HG02763 (cell line): ENCODE data around the gene GFOD1.
"Not testable (repeated sequence)": the region's sequence is repeated elsewhere in the genome, so short reads cannot be mapped to it uniquely, and the experiment has no call there.

Source experiments
- ATAC-seq: cut with Tn5 transposase; IDR thresholded peaks from one replicate; pipeline ENCODE4 v1.9.1; 2021; ENCODE audit warnings: mild to moderate bottlenecking, moderate library complexity; ENCODE audit not compliant: unreplicated experiment

GFOD1 gene

DNA sequence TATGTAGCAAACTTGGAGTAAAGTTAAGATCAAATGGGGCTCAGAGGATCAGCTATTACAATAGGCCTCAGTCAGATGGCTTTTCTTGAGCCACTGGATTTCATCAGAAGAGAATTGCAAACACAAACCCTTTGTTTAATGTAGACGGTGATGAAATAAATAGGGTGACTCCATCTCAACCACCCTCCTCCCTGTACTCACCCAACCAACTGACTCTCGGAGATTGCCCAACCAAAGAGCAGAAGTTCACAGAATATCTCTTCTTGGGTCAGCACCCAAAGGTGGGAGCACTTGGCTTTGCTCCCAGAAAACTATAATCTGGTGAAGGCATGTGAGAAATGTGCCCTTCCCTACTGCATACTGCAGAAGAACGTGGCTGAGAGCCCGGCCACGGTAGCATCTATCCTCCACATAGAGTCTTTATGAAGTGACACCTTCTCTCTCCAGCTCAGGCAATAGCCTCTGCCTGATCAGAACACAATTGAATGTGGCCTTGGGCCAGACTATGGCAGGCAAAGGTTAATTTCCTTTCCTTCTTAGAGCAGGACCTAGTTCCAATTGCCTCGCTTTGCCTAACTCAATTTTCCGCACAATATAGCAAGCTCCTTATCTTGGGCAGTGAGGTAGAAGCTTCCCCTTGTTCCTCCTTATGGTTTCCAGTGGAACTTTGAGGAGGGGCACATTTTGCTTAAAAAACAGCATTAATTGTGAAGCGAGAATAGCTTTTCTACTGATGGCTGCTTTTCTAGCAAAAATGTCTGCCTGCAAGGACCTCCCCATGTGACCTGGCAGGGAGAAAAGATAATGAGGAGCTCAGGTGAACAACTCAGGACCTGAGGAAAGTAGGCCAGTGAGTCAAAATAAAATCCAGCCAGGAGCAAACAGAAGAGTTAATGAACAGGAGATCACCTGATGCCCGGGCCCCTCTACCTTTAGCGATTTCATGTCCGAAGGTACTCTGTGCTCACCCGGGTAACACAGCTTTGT is 79.4 kb downstream of the GFOD1 start:
- ATAC-seq, result no peak

DNA sequence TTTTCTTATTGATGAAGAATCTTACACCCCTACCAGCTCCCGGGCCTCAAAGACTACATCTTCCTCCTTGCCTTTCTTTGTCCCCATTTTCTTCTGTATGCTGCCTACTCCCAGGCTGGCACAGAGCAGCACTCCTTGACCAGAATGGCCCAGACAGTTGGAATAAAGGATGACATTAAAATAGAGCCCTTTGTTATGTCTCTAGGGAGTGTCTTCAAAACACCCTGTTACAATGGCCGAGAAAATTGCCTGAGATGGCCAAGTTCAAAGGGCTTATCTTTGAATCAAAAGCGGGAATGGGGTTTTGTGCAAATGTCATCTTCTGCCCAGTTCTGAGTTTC is 80.1 kb downstream of the GFOD1 start:
- ATAC-seq, result no peak

DNA sequence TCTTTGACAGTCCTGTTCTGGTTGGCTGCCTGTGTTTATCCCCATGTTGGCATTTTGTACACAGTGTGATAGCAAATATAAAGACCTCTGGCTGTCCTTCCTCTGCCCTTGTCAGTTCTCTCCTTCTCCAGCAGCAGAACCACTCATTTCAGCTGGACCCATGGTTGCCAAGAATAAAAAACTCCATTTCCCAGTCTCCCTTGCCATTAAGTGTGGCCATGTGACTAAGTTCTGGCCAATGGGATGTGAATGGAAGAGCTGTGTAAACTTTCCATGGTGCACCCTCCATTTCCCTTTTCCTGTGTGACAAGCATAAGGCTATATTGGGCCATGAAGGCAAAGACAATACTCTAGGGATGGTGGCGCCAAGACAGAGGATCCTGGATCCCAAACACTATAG is 80.6 kb downstream of the GFOD1 start:
- ATAC-seq, result no peak

DNA sequence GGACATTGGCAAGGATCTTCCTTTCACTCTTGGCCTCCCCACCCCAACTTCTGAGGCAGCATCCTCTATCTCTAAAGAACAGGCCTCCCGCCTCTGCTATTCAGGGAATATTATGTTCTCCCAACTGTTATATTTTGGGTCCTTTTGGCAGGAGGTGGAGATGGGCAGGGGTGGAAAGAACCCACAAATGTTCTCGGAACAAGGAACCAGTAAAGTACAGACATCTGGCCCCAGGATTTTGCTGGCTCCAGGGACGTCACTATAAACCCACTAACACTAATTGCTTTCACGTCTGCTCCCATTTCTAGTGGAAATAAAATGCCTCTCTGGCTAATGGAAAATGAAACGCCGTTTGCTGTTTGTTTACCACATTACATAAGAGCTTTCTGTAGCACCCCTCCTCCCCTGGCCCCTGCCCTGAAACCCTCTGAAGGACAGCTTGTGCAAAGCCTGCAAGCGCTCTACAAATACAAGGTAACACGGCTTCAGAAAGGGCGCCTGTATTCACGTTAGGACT is 81.4 kb downstream of the GFOD1 start:
- ATAC-seq, result no peak

DNA sequence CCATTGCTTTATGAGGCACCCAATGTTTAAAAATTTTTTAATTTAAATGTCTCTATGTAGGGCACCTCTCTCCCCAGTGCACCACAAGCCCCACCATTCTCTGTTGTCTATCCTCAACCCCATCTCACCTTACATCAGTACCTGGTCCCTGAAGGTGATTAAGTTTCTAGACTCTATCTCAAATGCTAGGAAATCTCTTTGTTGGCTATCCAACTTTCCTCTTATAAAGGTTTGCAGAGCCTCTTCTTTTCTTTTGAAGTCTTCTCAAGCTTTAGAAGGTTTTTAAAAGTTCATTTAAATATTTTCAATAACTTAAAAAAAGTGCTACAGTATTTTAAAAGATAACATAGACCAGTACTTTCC is 82.5 kb downstream of the GFOD1 start:
- no peak for ATAC-seq

DNA sequence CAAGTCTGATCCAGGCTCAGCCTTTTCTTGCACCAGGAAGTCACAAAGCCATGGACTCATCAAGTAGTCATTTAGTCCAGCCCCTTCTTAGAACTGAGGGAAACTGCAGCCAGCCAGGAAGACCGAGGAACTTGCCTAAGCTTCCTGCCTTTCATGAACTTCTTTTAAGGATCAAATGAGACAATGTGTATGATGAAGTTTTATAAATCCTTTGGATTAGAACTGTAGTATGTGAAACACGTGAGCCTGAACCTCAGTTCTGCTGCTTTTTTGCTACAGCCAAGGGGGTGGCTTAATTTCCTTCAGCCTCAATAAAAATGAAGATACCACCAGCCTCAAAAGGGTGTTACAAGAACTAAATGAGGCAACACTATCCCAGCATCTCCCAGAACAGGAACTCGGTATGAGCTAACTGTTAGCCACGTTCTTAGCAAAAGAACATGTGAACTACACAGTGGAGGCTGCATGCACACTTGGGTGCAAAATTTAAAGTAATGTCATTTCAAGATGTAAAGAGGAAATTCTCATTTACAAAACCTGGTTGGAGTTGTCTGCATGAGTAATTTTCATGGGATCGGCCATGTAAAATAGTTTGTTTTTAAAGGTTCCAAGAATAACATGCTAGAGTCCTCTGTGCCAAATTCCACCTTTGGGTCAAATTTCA is 83.0 kb downstream of the GFOD1 start:
- ATAC-seq, result no peak

GRCh38 chr6:13402711-13403110 is 84.7 kb downstream of the GFOD1 start:
- no peak for ATAC-seq

DNA sequence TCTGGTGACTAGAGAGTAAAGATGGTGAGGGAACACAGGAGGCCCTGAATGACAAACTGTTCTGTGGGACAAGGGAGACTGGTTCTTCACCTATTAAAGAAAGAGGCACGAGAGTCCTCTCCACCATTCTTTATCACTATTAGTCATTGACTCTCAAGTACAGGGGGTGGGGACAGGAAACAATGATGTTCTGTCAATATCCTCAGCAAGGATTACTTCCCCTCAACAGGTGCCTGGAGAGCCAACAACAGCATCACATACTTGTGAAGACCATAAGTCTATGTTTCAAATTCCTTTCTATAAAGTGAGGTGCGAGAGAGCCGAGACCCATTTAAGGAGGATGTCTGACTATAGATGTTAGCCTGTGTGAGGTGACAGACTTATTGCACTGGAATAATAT is 86.6 kb downstream of the GFOD1 start:
- ATAC-seq, result no peak

DNA sequence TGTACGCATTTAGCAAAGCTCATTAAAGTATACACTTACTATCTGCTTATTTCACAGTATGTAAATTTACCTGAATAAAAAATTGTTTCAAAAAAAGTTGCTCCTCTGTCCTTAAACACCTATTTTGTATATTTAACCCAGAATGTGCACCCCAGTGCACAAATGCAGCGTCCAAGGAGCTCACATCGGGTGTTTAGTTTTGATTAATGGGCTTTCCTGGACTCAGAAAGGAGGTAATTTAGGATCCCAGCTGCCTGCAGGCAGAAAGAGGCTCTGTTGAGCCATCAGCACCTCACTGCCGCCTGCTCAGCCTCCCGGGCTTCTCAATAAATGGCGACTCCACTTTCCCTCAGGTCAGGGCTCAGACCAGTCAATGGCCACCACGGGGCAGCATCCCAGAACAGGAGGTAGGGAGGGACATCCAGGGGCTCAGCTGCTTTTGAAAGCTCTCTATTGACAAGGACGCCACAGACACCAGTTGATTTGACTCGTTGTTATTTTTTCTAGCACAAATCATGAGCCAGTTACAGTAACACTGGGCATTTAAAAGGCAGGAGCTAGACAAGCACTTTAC is 88.9 kb downstream of the GFOD1 start:
- ATAC-seq, result no peak

GRCh38 chr6:13398069-13398381 is 89.4 kb downstream of the GFOD1 start:
- ATAC-seq, result no peak

- ATAC-seq, result peak; percentile 73
Measured at GRCh38 chr6:13397359-13398068, 89.9 kb downstream of the GFOD1 start.

DNA sequence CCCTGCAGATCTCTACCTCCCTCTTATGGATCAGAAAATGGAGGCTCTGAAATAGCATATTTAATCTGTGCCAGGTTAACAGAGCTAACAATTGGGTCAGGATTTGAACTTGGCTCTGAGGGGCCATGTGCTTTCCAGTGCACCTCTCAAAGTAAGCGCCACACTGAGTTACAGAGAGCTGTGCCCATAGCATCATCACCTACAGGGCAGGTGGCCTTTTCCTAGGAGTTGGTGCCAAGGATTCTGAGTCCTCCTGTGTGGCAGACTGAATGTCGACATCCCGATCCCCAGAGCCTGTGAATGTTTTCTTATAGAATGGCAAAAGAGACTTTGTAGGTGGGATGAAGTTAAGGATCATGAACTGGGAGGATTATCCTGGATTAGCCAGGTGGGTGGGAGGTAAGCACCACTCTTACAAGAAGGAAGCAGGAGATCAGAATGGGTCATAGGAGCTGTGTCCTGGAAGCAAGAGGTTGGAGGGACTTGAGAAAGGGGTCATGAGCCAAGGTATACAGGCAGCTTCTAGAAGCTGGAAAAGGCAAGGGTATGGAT is 91.1 kb downstream of the GFOD1 start:
- ATAC-seq, result no peak

- no peak for ATAC-seq
Measured at GRCh38 chr6:13395272-13396237, 91.8 kb downstream of the GFOD1 start.

DNA sequence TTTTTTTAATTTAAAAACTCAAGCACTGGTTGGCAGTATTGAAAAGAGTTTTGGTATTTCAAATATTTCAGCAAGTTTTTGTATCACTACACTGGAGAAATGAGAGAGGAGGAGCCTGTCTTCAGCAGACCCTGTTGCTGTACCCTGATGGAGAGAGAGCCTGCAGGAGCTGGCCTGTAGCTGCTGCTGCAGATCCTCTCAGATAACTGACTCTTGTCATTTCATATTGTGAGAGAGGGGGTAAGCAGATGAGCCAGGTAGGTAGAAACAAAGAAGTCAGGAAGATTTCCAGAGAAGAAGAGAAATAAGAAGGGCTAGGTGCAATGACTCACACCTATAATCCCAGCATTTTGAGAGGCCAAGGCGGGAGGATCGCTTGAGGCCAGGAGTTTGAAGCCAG is 94.9 kb downstream of the GFOD1 start:
- ATAC-seq, result no peak

DNA sequence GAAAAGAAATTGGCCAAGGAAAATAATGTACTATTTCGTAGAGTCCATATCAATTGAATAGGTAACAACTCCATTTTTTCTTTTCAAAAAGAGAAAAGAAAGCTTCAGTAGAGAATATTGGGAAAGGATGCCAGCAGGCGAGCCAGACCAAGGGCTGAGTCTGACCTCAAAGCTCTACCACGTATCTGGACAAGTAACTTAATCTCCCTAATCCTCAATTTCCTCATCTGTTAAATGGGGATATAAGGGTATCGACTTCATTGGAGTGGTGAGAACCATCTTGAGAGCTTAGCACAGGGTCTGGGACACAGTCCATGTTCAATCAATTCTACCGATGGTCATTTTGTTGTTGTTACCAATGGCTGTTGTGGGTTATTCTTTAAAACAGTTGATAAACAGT is 95.9 kb downstream of the GFOD1 start:
- no peak for ATAC-seq

DNA sequence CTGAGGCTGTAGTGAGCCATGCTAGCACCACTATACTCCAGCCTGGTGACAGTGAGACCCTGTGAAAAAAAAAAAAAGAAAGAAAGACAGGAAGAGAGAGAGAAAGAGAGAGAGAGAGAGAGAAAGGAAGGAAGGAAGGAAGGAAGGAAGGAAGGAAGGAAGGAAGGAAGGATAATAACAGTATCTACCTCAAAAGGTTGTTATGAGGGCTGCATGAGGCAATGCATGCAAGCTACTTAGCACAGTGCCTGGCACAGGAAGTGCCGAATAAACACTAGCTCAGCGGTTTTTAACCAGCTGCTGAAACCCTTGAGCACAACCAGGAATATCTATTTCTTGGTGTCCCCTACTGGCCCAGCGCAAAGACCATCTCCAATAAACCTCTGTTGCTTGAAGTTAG is 96.7 kb downstream of the GFOD1 start:
- ATAC-seq, result no peak

GRCh38 chr6:13389237-13389636 is 98.2 kb downstream of the GFOD1 start:
- not testable (repeated sequence) for ATAC-seq

- ATAC-seq, result not testable (repeated sequence)
Measured at GRCh38 chr6:13388769-13389168, 98.6 kb downstream of the GFOD1 start.

DNA sequence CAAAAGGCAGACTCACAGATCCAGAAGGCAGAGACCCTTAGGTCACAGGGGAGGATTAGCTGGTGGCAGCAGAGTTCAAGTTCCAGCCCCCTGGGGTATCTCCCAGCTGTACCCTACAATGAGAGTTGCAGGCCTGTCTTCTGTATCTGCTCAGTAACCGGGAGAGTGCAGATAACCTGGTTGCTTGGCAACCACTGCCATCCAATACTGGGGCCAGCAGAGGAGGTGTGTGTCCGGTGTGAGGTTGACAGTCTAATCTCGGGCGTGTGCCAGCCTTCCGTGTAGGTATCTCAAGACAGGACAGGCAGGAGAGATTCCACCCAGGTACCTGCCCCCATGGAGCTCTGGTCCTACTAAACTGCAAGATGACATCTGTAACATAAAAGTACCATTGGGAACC is 102.4 kb downstream of the GFOD1 start:
- ATAC-seq, result no peak

- no peak for ATAC-seq
Measured at GRCh38 chr6:13384506-13384905, 102.9 kb downstream of the GFOD1 start.
